Measurements from ENCODE around the gene PLXNA2. TPM values are rescaled to one million over a fixed set of nuclear protein-coding genes. Genes with fewer than 3 reads are reported as not detected.

The PLXNA2 gene
- total and polyA plus RNA-seq, 2 of the 4 experiments (the other 2 are of a cell fraction) = 0.72 to 1.1 TPM

- no peak overlapping the region for H3K56ac ChIP-seq (ENCODE audit: extremely low read depth, insufficient read depth, low read length)
- H3K79me1 ChIP-seq (ENCODE audit: low read depth in 1 of 2, low read length in 2 of 2) = no peaks in the 10 kb centered on the region
- no peak overlapping the region for H2BK15ac ChIP-seq (ENCODE audit: low read depth, low read length)
- H4K20me1 ChIP-seq (ENCODE audit: insufficient read depth, low read length) = no peaks in the 10 kb centered on the region
- peaks cover 9% of the 10 kb centered on the region for H3K4me1 ChIP-seq (ENCODE audit: control insufficient read depth, insufficient read depth, low read length)
- H4K5ac ChIP-seq (ENCODE audit: low read depth, low read length) = no peak overlapping the region
- no peak overlapping the region for H3K4me3 ChIP-seq (ENCODE audit: insufficient read depth, low read depth, low read length)
- H3K14ac ChIP-seq (replicated peaks; ENCODE audit: low read depth, low read length) = no peak overlapping the region
- WGBS, 2 experiments (ENCODE audit: extremely low coverage in 2 of 2, insufficient read length in 1 of 2) = no CpG with 5 or more reads among the region's 3 CpGs
- no peaks in the 10 kb centered on the region for H3K36me3 ChIP-seq (ENCODE audit: control insufficient read depth, insufficient read depth, low read length)
- H2BK5ac ChIP-seq (ENCODE audit: low read depth, low read length, poor library complexity, severe bottlenecking) = no peak overlapping the region
- in situ Hi-C loops (cut with MboI; ENCODE audit: low sequenced_read_pairs) (no loop called here), intact Hi-C loops (cut with micrococcal nuclease) (no loop called here), dilution Hi-C loops (cut with HindIII; ENCODE audit: low sequenced_read_pairs, unreplicated experiment) (no loop called here)
- BruUV-seq (replicated peaks) = no TSS peak
- H3K27me3 ChIP-seq (ENCODE audit: control insufficient read depth, insufficient read depth, low read length) = no peaks in the 10 kb centered on the region
- ATAC-seq (ENCODE audit: low read depth) (no peak), DNase-seq (no peak)
- TF ChIP-seq, protein P1, sequence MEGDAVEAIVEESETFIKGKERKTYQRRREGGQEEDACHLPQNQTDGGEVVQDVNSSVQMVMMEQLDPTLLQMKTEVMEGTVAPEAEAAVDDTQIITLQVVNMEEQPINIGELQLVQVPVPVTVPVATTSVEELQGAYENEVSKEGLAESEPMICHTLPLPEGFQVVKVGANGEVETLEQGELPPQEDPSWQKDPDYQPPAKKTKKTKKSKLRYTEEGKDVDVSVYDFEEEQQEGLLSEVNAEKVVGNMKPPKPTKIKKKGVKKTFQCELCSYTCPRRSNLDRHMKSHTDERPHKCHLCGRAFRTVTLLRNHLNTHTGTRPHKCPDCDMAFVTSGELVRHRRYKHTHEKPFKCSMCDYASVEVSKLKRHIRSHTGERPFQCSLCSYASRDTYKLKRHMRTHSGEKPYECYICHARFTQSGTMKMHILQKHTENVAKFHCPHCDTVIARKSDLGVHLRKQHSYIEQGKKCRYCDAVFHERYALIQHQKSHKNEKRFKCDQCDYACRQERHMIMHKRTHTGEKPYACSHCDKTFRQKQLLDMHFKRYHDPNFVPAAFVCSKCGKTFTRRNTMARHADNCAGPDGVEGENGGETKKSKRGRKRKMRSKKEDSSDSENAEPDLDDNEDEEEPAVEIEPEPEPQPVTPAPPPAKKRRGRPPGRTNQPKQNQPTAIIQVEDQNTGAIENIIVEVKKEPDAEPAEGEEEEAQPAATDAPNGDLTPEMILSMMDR (conservative IDR thresholded peaks at IDR 0.05; ENCODE audit: low read depth, low read length) = no peak
- TF ChIP-seq MXI1 (IDR thresholded peaks at IDR 0.05; ENCODE audit: borderline replicate concordance, low read depth, low read length) (no peak), RFX5 (IDR thresholded peaks at IDR 0.05; ENCODE audit: low read depth, low read length) (no peak), RAD21 (IDR thresholded peaks at IDR 0.05; ENCODE audit: low read length) (no peak), SMC3 (IDR thresholded peaks at IDR 0.05; ENCODE audit: low read depth, low read length) (no peak), NFE2L2 (IDR thresholded peaks at IDR 0.05; ENCODE audit: low read depth, low read length) (no peak), FOS (IDR thresholded peaks at IDR 0.05; ENCODE audit: low read depth, low read length) (no peak), ELK1 (IDR thresholded peaks at IDR 0.05; ENCODE audit: borderline replicate concordance, low read depth, low read length) (no peak), RCOR1 (IDR thresholded peaks at IDR 0.05; ENCODE audit: insufficient replicate concordance, low read length) (no peak), BHLHE40 (IDR thresholded peaks at IDR 0.05; ENCODE audit: low read depth, low read length) (no peak), MAZ (IDR thresholded peaks at IDR 0.05; ENCODE audit: borderline replicate concordance, low read depth, low read length) (no peak), POLR2A (IDR thresholded peaks at IDR 0.05; ENCODE audit: low read depth, low read length) (no peak), CHD1 (IDR thresholded peaks at IDR 0.05; ENCODE audit: low read depth, low read length) (no peak), MAFK (IDR thresholded peaks at IDR 0.05; ENCODE audit: low read depth, low read length) (no peak), CEBPB (IDR thresholded peaks at IDR 0.05; ENCODE audit: low read depth, low read length) (no peak)
- TF ChIP-seq, protein P2, sequence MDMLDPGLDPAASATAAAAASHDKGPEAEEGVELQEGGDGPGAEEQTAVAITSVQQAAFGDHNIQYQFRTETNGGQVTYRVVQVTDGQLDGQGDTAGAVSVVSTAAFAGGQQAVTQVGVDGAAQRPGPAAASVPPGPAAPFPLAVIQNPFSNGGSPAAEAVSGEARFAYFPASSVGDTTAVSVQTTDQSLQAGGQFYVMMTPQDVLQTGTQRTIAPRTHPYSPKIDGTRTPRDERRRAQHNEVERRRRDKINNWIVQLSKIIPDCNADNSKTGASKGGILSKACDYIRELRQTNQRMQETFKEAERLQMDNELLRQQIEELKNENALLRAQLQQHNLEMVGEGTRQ (IDR thresholded peaks at IDR 0.05; ENCODE audit: low read depth, low read length) = no peak
- H3K27ac ChIP-seq (ENCODE audit: insufficient read depth, low read length) = no peak overlapping the region
- peaks cover 10% of the 10 kb centered on the region for H3K9me1 ChIP-seq (ENCODE audit: insufficient read depth, low read length)
- no peak overlapping the region for H3K4me2 ChIP-seq (ENCODE audit: low read depth, low read length)
- no peak overlapping the region for H2AK9ac ChIP-seq (replicated peaks; ENCODE audit: low read depth, low read length, poor library complexity)
- H3K4ac ChIP-seq (ENCODE audit: low read depth, low read length) = no peak overlapping the region
- no peaks in the 10 kb centered on the region for H3K9me3 ChIP-seq (ENCODE audit: control insufficient read depth, insufficient read depth, low read length)
- H4K91ac ChIP-seq (ENCODE audit: insufficient read depth, low read depth, low read length) = no peak overlapping the region
- no peak overlapping the region for H2BK120ac ChIP-seq (ENCODE audit: low read depth, low read length)
- no peak overlapping the region for H2AFZ ChIP-seq (replicated peaks; ENCODE audit: low read length, poor library complexity)
- H2AK5ac ChIP-seq (ENCODE audit: low read depth, low read length) = no peak overlapping the region
- H4K8ac ChIP-seq (ENCODE audit: low read depth in 2 of 2, low read length in 2 of 2) = no peak overlapping the region
- no peak overlapping the region for H3K18ac ChIP-seq (ENCODE audit: low read depth, low read length)
- ChIA-PET POLR2A (ENCODE audit: unreplicated experiment) (no interaction called here), CTCF (no interaction called here)
- no peak overlapping the region for H3K9ac ChIP-seq (ENCODE audit: low read depth, low read length)
- H3K23ac ChIP-seq (ENCODE audit: low read depth, low read length) = no peak overlapping the region
- H2BK20ac ChIP-seq (ENCODE audit: low read depth, low read length) = no peak overlapping the region
These were observed 87.9 kb downstream of the PLXNA2 start for GRCh38 chr1:208156310-208156709.
